ENCODE results near the gene PRRT1B. TPM values are rescaled to one million over a fixed set of nuclear protein-coding genes. Genes with fewer than 3 reads are reported as not detected.
A peak's percentile ranks its signal among the peaks of the same experiment; 100 is the strongest.

PRRT1B gene
- total RNA-seq, 1 experiment from 2014 or later, result 1.2 TPM

- TF ChIP-seq ATF6 (CRISPR knock-in tag; IDR thresholded peaks at IDR 0.05) (no peak), ZNF232 (CRISPR knock-in tag; IDR thresholded peaks at IDR 0.05) (no peak)
These were observed 47.9 kb downstream of the PRRT1B start (continued) for GRCh38 chr9:131593091-131593820.

- TF ChIP-seq CTCF (IDR thresholded peaks at IDR 0.05), result no peak
- TF ChIP-seq ZNF121 (CRISPR knock-in tag; IDR thresholded peaks at IDR 0.05), result no peak
- Mint-ChIP-seq H3K27ac (no peak overlapping the region; the same call in 1 of the 2 replicates), H3K36me3 (peaks cover 8% of the 10 kb centered on the region; the same call in 1 of the 2 replicates), H3K9me3 (no peaks in the 10 kb centered on the region), H3K4me3 (no peak overlapping the region), H3K4me1 (no peaks in the 10 kb centered on the region), H3K27me3 (ENCODE audit: low read depth) (no peaks in the 10 kb centered on the region)
- POLR2A ChIA-PET, result interaction anchor here (0.6 kb wide), 1 partner anchor 184 kb away, joined by 3 read pairs; no protein-coding TSS in a partner anchor
- ATAC-seq (no peak), DNase-seq (ENCODE audit: low spot score) (no peak)
- CTCF ChIA-PET, result interaction anchor here (0.7 kb wide), 1 partner anchor 161 kb away, joined by 3 read pairs; no protein-coding TSS in a partner anchor
These were observed 48.8 kb downstream of the PRRT1B start for GRCh38 chr9:131593936-131594665.

- ATAC-seq (no peak), DNase-seq (ENCODE audit: low spot score) (no peak)
- TF ChIP-seq SP1 (CRISPR knock-in tag; conservative IDR thresholded peaks at IDR 0.05), result no peak
- Mint-ChIP-seq H3K27ac (peak overlapping the region; percentile 15; the same call in 1 of the 2 replicates), H3K9me3 (no peaks in the 10 kb centered on the region), H3K27me3 (ENCODE audit: low read depth) (no peaks in the 10 kb centered on the region), H3K4me3 (no peak overlapping the region), H3K4me1 (no peaks in the 10 kb centered on the region), H3K36me3 (peaks cover 9% of the 10 kb centered on the region; the same call in 1 of the 2 replicates)
- ChIA-PET CTCF (interaction anchor here (0.7 kb wide), 1 partner anchor 160 kb away, joined by 3 read pairs; no protein-coding TSS in a partner anchor), POLR2A (no interaction called here)
These were observed 49.8 kb downstream of the PRRT1B start for GRCh38 chr9:131594906-131595665.

- H3K36me3 Mint-ChIP-seq, result peaks cover 14% of the 10 kb centered on the region; the same call in 1 of the 2 replicates
- TF ChIP-seq ELF4 (CRISPR knock-in tag; IDR thresholded peaks at IDR 0.05; ENCODE audit: low read depth), result no peak
- TF ChIP-seq SP1 (CRISPR knock-in tag; conservative IDR thresholded peaks at IDR 0.05), result no peak
- H3K4me1 Mint-ChIP-seq, result no peaks in the 10 kb centered on the region
- ChIA-PET CTCF (no interaction called here), POLR2A (no interaction called here)
- no peak overlapping the region for H3K4me3 Mint-ChIP-seq
- ATAC-seq, result no peak
- no peak for DNase-seq (ENCODE audit: low spot score)
- no peaks in the 10 kb centered on the region for H3K27me3 Mint-ChIP-seq (ENCODE audit: low read depth)
- no peaks in the 10 kb centered on the region for H3K9me3 Mint-ChIP-seq
- peak overlapping the region; percentile 15; the same call in 1 of the 2 replicates for H3K27ac Mint-ChIP-seq
These were observed 50.5 kb downstream of the PRRT1B start for GRCh38 chr9:131595696-131596429.

- H3K4me3 Mint-ChIP-seq, result no peak overlapping the region
- H3K27me3 Mint-ChIP-seq (ENCODE audit: low read depth), result no peaks in the 10 kb centered on the region
- DNase-seq (ENCODE audit: low spot score) (no peak), ATAC-seq (no peak)
- H3K36me3 Mint-ChIP-seq, result peaks cover 17% of the 10 kb centered on the region; the same call in 1 of the 2 replicates
- H3K4me1 Mint-ChIP-seq, result no peaks in the 10 kb centered on the region
- no peaks in the 10 kb centered on the region for H3K9me3 Mint-ChIP-seq
- CTCF ChIA-PET, result no interaction called here
- POLR2A ChIA-PET, result no interaction called here
- no peak overlapping the region for H3K27ac Mint-ChIP-seq
- TF ChIP-seq ZNF317 (CRISPR knock-in tag; IDR thresholded peaks at IDR 0.05; ENCODE audit: borderline replicate concordance, low read depth), result no peak
- no peak for TF ChIP-seq AFF4 (CRISPR knock-in tag; IDR thresholded peaks at IDR 0.05; ENCODE audit: borderline replicate concordance)
- no peak for TF ChIP-seq ATF1 (CRISPR knock-in tag; IDR thresholded peaks at IDR 0.05)
- no peak for TF ChIP-seq GABPB1 (CRISPR knock-in tag; IDR thresholded peaks at IDR 0.05)
- no peak for TF ChIP-seq SMAD4 (CRISPR knock-in tag; IDR thresholded peaks at IDR 0.05)
- no peak for TF ChIP-seq ATF6 (CRISPR knock-in tag; IDR thresholded peaks at IDR 0.05)
- no peak for TF ChIP-seq NFATC4 (CRISPR knock-in tag; IDR thresholded peaks at IDR 0.05)
- no peak for TF ChIP-seq GTF2I (CRISPR knock-in tag; conservative IDR thresholded peaks at IDR 0.05)
These were observed 51.1 kb downstream of the PRRT1B start for GRCh38 chr9:131596430-131596743.
